ENCODE measurements around the gene AMIGO1.

Gene AMIGO1

GRCh38 chr1:109500941-109501381, 8.6 kb downstream of the AMIGO1 start:
- DNase-seq, result no peak

GRCh38 chr1:109499661-109500536, 9.6 kb downstream of the AMIGO1 start:
- DNase-seq, result no peak

GRCh38 chr1:109499081-109499480, 10.4 kb downstream of the AMIGO1 start:
- DNase-seq, result no peak

GRCh38 chr1:109498161-109498801, 11.2 kb downstream of the AMIGO1 start:
- DNase-seq, result no peak

GRCh38 chr1:109497449-109498160, 11.9 kb downstream of the AMIGO1 start:
- no peak for DNase-seq

GRCh38 chr1:109495738-109496137, 13.8 kb downstream of the AMIGO1 start:
- DNase-seq, result no peak

GRCh38 chr1:109493805-109494539, 15.6 kb downstream of the AMIGO1 start, which contains the start of gene CYB561D1:
Gene CYB561D1, plus strand, starts transcription at chr1:109494094. Its CDS starts 46 bp downstream, at chr1:109494140.
- no peak for DNase-seq

- DNase-seq, result no peak
Measured at GRCh38 chr1:109493227-109493626, 16.3 kb downstream of the AMIGO1 start.

GRCh38 chr1:109492779-109493178, 16.7 kb downstream of the AMIGO1 start:
- no peak for DNase-seq

- DNase-seq, result no peak
Measured at GRCh38 chr1:109491372-109491771, 18.2 kb downstream of the AMIGO1 start.

GRCh38 chr1:109490934-109491302, 18.6 kb downstream of the AMIGO1 start:
- no peak for DNase-seq

GRCh38 chr1:109490029-109490933, 19.2 kb downstream of the AMIGO1 start:
- DNase-seq, result no peak

GRCh38 chr1:109488696-109489095, 20.8 kb downstream of the AMIGO1 start:
- DNase-seq, result no peak

GRCh38 chr1:109488201-109488600, 21.3 kb downstream of the AMIGO1 start:
- no peak for DNase-seq

GRCh38 chr1:109487261-109487660, 22.3 kb downstream of the AMIGO1 start:
- DNase-seq, result no peak

GRCh38 chr1:109485001-109485400, 24.5 kb downstream of the AMIGO1 start:
- DNase-seq, result no peak

GRCh38 chr1:109484519-109484975, 25.0 kb downstream of the AMIGO1 start:
- no peak for DNase-seq

- DNase-seq, result peak; percentile 57
Measured at GRCh38 chr1:109483672-109484518, 25.6 kb downstream of the AMIGO1 start, which contains the start of gene ATXN7L2. Gene ATXN7L2, plus strand, starts transcription at chr1:109483905. Its CDS starts 49 bp downstream, at chr1:109483954.

GRCh38 chr1:109482791-109483671, 26.5 kb downstream of the AMIGO1 start:
- no peak for DNase-seq
